A549 (cell line): ENCODE measurements around the gene PTMS. TPM values are rescaled to one million over a fixed set of nuclear protein-coding genes. Genes with fewer than 3 reads are reported as not detected.
A peak's percentile ranks its signal among the peaks of the same experiment; 100 is the strongest.

Source experiments
- ATAC-seq, 2 experiments: fragments of 200-7000 bp in 1 of 2; fragments of >200 bp in 1 of 2; cut with Nextera tagmentation in 1 of 2; cut with Tn5 transposase in 1 of 2; 3 replicates each; pipeline versions ENCODE4 v1.8.0 to v1.9.1; 2018 to 2020; ENCODE audit warnings: mild to moderate bottlenecking in 1 of 2, moderate library complexity in 1 of 2
- CTCF ChIA-PET: fragments of 300-600 bp; sonication (Branson Sonifier 250); formaldehyde crosslinking; extraction: SDS; loops from one replicate; lab custom pipeline; 2021; ENCODE audit warnings: antibody characterized with exemption, inconsistent platforms; lab: Yijun Ruan, JAX
- POLR2A ChIA-PET: fragments of 350-600 bp; formaldehyde crosslinking; extraction: SDS; loops from one replicate; lab custom pipeline; 2021; ENCODE audit warnings: antibody characterized with exemption, inconsistent platforms; lab: Yijun Ruan, JAX
- DNase-seq, 2 experiments: peaks; one replicate each; pipeline versions ENCODE4 v3.0.0 to v3.0.0-alpha.2; 2011 to 2016; ENCODE audit warnings: low read depth in 1 of 2, low spot score in 1 of 2
- FAIRE-seq: peaks from 2 replicates; lab custom pipeline; 2011; peaks lifted over from hg19 to GRCh38; lab: Jason Lieb, UNC
- H3K27ac ChIP-seq, 2 experiments: fragments of >200 bp; sonication (Bioruptor Twin); formaldehyde crosslinking; 3 replicates each; pipeline ENCODE4 v1.5.1; 2016 to 2017
- H3K4me1 ChIP-seq: fragments of >200 bp; sonication (Bioruptor Twin); formaldehyde crosslinking; 3 replicates; pipeline ENCODE4 v1.6.1; 2016
- H3K4me2 ChIP-seq: fragments of >200 bp; sonication (Bioruptor Twin); formaldehyde crosslinking; 3 replicates; pipeline ENCODE4 v1.6.1; 2016
- H3K4me3 ChIP-seq: fragments of >200 bp; sonication (Bioruptor Twin); formaldehyde crosslinking; 3 replicates; pipeline ENCODE4 v1.5.1; 2016
- H3K9me3 ChIP-seq: fragments of >200 bp; sonication (Bioruptor Twin); formaldehyde crosslinking; 3 replicates; pipeline ENCODE4 v1.6.1; 2016
- BHLHE40 ChIP-seq: IDR thresholded peaks from 2 replicates; pipeline ENCODE4 v1.6.1; 2012; ENCODE audit warnings: low read depth, low read length, inconsistent platforms
- CBX2 ChIP-seq: fragments of 200-600 bp; sonication (generic); IDR thresholded peaks from 2 replicates; pipeline ENCODE4 v1.6.1; 2016; ENCODE audit warnings: low read depth, mild to moderate bottlenecking, borderline replicate concordance
- CEBPB ChIP-seq, 2 experiments: fragments of >200 bp in 1 of 2; sonication (Bioruptor Twin) in 1 of 2; formaldehyde crosslinking in 1 of 2; IDR thresholded peaks; 2 replicates each; pipeline ENCODE4 v1.6.1; 2012 to 2016
- CHD2 ChIP-seq: fragments of 150-350 bp; IDR thresholded peaks from 2 replicates; pipeline ENCODE4 v1.6.1; 2014; ENCODE audit warnings: low read length; ENCODE audit not compliant: partially characterized antibody
- EHF ChIP-seq: fragments of 250-450 bp; sonication (Bioruptor Pico); IDR thresholded peaks from 2 replicates; pipeline ENCODE4 v1.5.0; 2020; ENCODE audit warnings: mild to moderate bottlenecking
- FOSB ChIP-seq: fragments of 250-450 bp; sonication (Bioruptor Pico); IDR thresholded peaks from 2 replicates; pipeline ENCODE4 v1.5.0; 2020; ENCODE audit warnings: mild to moderate bottlenecking, moderate library complexity
- FOSL2 ChIP-seq, 2 experiments: fragments of 450-650 bp in 1 of 2; fragments of >200 bp in 1 of 2; sonication (Bioruptor Twin) in 1 of 2; formaldehyde crosslinking; IDR thresholded peaks; 2 replicates each; pipeline versions ENCODE4 v1.5.0 to v1.6.1; 2016 to 2020; ENCODE audit warnings: mild to moderate bottlenecking in 1 of 2, moderate library complexity in 1 of 2
- GATA3 ChIP-seq: IDR thresholded peaks from 2 replicates; pipeline ENCODE4 v1.6.1; 2012; ENCODE audit warnings: borderline replicate concordance
- HEYL ChIP-seq: fragments of 250-450 bp; sonication (Bioruptor Pico); IDR thresholded peaks from 2 replicates; pipeline ENCODE4 v1.8.0; 2021; ENCODE audit warnings: mild to moderate bottlenecking, moderate library complexity
- HMGXB4 ChIP-seq: fragments of 250-450 bp; sonication (Bioruptor Pico); IDR thresholded peaks from 2 replicates; pipeline ENCODE4 v1.5.0; 2021; ENCODE audit warnings: mild to moderate bottlenecking, moderate library complexity, borderline replicate concordance
- KDM5A ChIP-seq: fragments of 200-600 bp; sonication (generic); IDR thresholded peaks from 2 replicates; pipeline ENCODE4 v1.6.1; 2016; ENCODE audit warnings: antibody characterized with exemption, mild to moderate bottlenecking
- MAFK ChIP-seq: fragments of 450-650 bp; IDR thresholded peaks from 2 replicates; pipeline ENCODE4 v1.6.1; 2014; ENCODE audit not compliant: partially characterized antibody
- MAZ ChIP-seq: fragments of 150-350 bp; IDR thresholded peaks from 2 replicates; pipeline ENCODE4 v1.6.1; 2014; ENCODE audit warnings: antibody characterized with exemption, low read depth, low read length, borderline replicate concordance
- NR3C1 ChIP-seq: fragments of >200 bp; sonication (Bioruptor Twin); formaldehyde crosslinking; IDR thresholded peaks from 3 replicates; pipeline ENCODE4 v1.6.1; 2017
- POLR2AphosphoS2 ChIP-seq: conservative IDR thresholded peaks from 2 replicates; pipeline ENCODE4 v1.6.1; 2012; ENCODE audit warnings: low read length, improper control_type of control experiment, inconsistent platforms
- RARB ChIP-seq: fragments of 250-450 bp; sonication (Bioruptor Pico); IDR thresholded peaks from 2 replicates; pipeline ENCODE4 v1.8.0; 2021; ENCODE audit warnings: mild to moderate bottlenecking, moderate library complexity
- SMC3 ChIP-seq: fragments of >200 bp; sonication (Bioruptor Twin); formaldehyde crosslinking; IDR thresholded peaks from 3 replicates; pipeline ENCODE4 v1.6.1; 2018; ENCODE audit warnings: inconsistent platforms
- TFCP2L1 ChIP-seq: fragments of 250-450 bp; sonication (Bioruptor Pico); IDR thresholded peaks from 2 replicates; pipeline ENCODE4 v1.5.0; 2021; ENCODE audit warnings: mild to moderate bottlenecking
- ZC3H11A ChIP-seq: fragments of 450-650 bp; IDR thresholded peaks from 2 replicates; pipeline ENCODE4 v1.6.1; 2014; ENCODE audit warnings: antibody characterized with exemption, mild to moderate bottlenecking
- ZNF302 ChIP-seq: fragments of 250-450 bp; sonication (Bioruptor Pico); IDR thresholded peaks from 2 replicates; pipeline ENCODE4 v1.9.0; 2021; ENCODE audit warnings: inconsistent platforms, mild to moderate bottlenecking, moderate library complexity
- WGBS: methylation state at CpG from one replicate; pipeline ENCODE4 v1.1.6; 2017; ENCODE audit errors: missing lambda C conversion rate; 5-methylcytosine and 5-hydroxymethylcytosine counted together
- polyA plus RNA-seq, 4 experiments: library from polyadenylated mRNA; depleted of rRNA in 3 of 4; stranded (reverse); fragments of >200 nt; fragmentation: RNase III in 1 of 4; extraction: RNeasy Plus Mini Kit Qiagen cat#74134 plus additional on column Dnase treatment in 1 of 4; gene quantifications; 2 replicates in 3 of 4; 3 replicates in 1 of 4; pipeline ENCODE4 v1.2.3, GENCODE V29; 2011 to 2017
- TF ChIP-seq, protein P1 (sequence below): fragments of >200 bp; sonication (Bioruptor Twin); formaldehyde crosslinking; IDR thresholded peaks from 3 replicates; pipeline ENCODE4 v1.5.1; 2016
- TF ChIP-seq, protein P2 (sequence below): fragments of >200 bp; sonication (Bioruptor Twin); formaldehyde crosslinking; IDR thresholded peaks from 3 replicates; pipeline ENCODE4 v1.6.1; 2016

PTMS gene
- polyA plus RNA-seq, 2 of the 4 experiments (the other 2 are of a cell fraction): 391 to 1,195 TPM

DNA sequence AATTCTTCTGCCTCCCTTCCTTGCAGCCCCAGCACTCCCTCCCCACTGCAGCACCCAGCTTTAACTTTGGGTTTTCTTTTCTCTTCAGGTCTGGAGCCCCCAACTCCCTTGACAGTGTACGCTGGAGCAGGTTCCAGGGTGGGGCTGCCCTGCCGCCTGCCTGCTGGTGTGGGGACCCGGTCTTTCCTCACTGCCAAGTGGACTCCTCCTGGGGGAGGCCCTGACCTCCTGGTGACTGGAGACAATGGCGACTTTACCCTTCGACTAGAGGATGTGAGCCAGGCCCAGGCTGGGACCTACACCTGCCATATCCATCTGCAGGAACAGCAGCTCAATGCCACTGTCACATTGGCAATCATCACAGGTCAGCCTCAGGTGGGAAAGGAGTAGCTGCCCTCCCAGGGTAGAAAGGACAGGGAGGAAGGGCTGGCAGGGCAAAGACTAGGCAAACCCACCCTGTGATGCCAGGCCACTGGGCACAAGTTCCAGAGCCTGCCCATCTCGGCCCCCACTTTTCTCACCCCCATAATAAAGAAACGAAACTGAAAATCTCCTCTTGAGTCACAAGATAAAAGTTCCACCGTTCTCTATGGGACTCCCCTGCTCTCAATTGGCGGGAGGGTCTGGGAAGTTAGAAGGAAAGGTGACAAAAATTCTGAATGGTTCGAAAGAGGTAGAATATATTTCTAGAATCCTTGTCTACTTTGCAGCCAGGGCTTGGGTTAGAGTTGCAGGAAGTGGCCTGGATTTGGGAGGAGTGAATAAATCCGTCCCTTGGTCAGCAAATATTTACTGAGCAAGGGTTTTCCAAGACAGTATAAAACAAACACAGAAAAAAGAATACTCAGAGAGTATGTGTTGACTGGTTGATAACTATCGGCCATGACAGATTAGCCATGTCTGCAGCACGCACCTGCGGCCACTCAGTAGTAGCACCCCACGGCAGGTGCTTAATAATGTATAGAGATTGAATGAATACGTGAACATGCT, 9.3 kb downstream of the PTMS start:
- FAIRE-seq (no peak), ATAC-seq (no peak), DNase-seq (no peak)
- 60% methylated on average over 16 of the region's 16 CpGs for WGBS
- Histone ChIP-seq H3K4me3 (no peak overlapping the region), H3K4me1 (peaks cover 33% of the 10 kb centered on the region), H3K27ac (no peak overlapping the region), H3K4me2 (0 out of 3 replicates have a peak overlapping the region, but pooled peaks have one; percentile 9), H3K9me3 (no peaks in the 10 kb centered on the region)
- no peak for TF ChIP-seq SMC3
- no peak for TF ChIP-seq KDM5A
- TF ChIP-seq HEYL: no peak
- no peak for TF ChIP-seq CEBPB (IDR thresholded peaks at IDR 0.05)
- TF ChIP-seq GATA3: no peak
- TF ChIP-seq, protein P1, sequence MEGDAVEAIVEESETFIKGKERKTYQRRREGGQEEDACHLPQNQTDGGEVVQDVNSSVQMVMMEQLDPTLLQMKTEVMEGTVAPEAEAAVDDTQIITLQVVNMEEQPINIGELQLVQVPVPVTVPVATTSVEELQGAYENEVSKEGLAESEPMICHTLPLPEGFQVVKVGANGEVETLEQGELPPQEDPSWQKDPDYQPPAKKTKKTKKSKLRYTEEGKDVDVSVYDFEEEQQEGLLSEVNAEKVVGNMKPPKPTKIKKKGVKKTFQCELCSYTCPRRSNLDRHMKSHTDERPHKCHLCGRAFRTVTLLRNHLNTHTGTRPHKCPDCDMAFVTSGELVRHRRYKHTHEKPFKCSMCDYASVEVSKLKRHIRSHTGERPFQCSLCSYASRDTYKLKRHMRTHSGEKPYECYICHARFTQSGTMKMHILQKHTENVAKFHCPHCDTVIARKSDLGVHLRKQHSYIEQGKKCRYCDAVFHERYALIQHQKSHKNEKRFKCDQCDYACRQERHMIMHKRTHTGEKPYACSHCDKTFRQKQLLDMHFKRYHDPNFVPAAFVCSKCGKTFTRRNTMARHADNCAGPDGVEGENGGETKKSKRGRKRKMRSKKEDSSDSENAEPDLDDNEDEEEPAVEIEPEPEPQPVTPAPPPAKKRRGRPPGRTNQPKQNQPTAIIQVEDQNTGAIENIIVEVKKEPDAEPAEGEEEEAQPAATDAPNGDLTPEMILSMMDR: no peak
- TF ChIP-seq EHF (CRISPR knock-in tag): no peak
- TF ChIP-seq FOSB: no peak
- no peak for TF ChIP-seq RARB (CRISPR knock-in tag)
- no peak for TF ChIP-seq MAZ
- TF ChIP-seq BHLHE40: no peak
- TF ChIP-seq ZC3H11A: no peak
- no peak for TF ChIP-seq CBX2
- TF ChIP-seq HMGXB4 (CRISPR knock-in tag): no peak
- TF ChIP-seq, protein P2, sequence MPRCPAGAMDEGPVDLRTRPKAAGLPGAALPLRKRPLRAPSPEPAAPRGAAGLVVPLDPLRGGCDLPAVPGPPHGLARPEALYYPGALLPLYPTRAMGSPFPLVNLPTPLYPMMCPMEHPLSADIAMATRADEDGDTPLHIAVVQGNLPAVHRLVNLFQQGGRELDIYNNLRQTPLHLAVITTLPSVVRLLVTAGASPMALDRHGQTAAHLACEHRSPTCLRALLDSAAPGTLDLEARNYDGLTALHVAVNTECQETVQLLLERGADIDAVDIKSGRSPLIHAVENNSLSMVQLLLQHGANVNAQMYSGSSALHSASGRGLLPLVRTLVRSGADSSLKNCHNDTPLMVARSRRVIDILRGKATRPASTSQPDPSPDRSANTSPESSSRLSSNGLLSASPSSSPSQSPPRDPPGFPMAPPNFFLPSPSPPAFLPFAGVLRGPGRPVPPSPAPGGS: no peak
- no peak for TF ChIP-seq CHD2
- TF ChIP-seq ZNF302 (CRISPR knock-in tag): no peak
- CTCF ChIA-PET: interaction anchor here (0.8 to 26.0 kb wide), 7 partner anchors 6 to 162 kb away, joined by 3 to 670 read pairs (median 18); partner anchors contain the start of genes GPR162, LAG3, MLF2 and P3H3
- POLR2A ChIA-PET: interaction anchor here (0.6 to 1.8 kb wide), 5 partner anchors 9 to 348 kb away, joined by 3 to 8 read pairs (median 6); partner anchors contain the start of genes COPS7A, MLF2, PTMS and ZNF384

GRCh38 chr12:6777386-6777785, 11.2 kb downstream of the PTMS start:
- Histone ChIP-seq H3K4me1 (peaks cover 15% of the 10 kb centered on the region; the same call in 2 of the 3 replicates), H3K4me3 (no peak overlapping the region), H3K9me3 (no peaks in the 10 kb centered on the region), H3K4me2 (no peak overlapping the region), H3K27ac (no peak overlapping the region)
- WGBS: 93% methylated on average over 5 of the region's 5 CpGs
- no peak for DNase-seq
- TF ChIP-seq FOSL2 (IDR thresholded peaks at IDR 0.05) (no peak), FOSL2 (CRISPR knock-in tag; IDR thresholded peaks at IDR 0.05) (no peak), MAFK (no peak), KDM5A (no peak), POLR2AphosphoS2 (no peak), TFCP2L1 (CRISPR knock-in tag) (no peak), CEBPB (IDR thresholded peaks at IDR 0.05) (no peak), NR3C1 (no peak)
- no peak for FAIRE-seq
- CTCF ChIA-PET: interaction anchor here (0.8 to 26.0 kb wide), 13 partner anchors 8 to 214 kb away, joined by 4 to 670 read pairs (median 8); partner anchors contain the start of genes CD4, GPR162, LAG3 and MLF2
- POLR2A ChIA-PET: interaction anchor here (2.3 to 2.5 kb wide), 2 partner anchors 11 to 24 kb away, joined by 13 read pairs; partner anchors contain the start of genes MLF2 and PTMS
- ATAC-seq: no peak
